ENCODE data around the gene PAM16.

The PAM16 gene

DNA sequence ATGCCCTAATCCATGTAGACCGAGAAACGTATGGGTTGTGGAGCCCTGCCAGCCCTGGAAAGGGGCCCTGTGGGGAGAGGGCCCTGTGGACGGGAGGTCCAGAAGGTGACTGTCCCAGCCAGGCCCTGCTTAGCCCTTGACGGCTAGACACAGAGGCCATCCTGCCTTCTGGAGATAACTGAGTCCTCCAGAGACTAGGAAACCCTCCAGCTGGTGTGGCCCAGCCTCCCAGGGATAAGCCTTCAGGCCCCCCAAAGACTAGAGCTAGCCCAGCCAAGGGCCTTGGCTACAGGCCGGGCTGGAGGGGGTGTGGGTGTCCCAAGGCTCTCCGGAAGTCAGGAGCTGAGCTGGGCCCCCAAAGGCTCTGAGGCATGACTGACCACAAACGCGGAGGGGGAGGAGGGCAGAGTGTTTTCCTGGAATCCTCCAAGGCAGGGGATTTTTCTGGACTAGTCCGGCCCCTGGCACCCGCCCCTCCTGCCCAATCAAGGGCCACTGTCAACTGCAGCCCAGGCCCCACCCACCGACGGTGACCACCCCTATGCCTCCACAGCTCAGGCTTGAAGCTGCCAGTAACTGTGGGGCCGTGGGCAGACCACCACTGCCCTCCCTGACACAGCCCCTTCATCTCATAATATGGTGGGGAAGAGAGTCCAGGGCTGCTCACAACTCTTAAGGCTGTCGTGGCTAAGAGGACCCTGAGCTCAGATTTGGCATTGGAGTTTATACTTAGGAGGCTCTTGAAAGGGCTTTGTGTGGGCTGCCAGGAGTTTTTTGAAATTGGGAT lies 19.6 kb upstream of the PAM16 start:
- no peak for DNase-seq

DNA sequence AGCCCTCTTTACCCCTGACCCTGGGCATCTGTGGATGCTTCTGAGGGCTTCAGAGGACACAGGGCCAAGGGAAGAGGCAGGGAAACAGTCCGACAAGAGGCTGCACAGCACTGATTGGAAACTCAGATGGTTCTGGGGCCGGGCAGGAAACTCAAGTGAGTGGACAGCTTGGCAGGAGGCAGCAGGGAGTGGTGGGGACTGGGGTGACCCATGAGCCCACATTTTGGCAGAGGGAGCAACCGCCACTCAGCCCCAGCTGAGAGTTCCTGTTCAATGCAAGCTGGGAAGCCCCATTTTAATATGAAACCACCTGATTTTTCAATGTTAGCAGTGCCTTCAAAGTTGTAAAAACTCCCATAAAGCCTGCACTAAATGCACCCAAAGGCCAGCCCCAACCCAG lies 19.0 kb upstream of the PAM16 start:
- DNase-seq = no peak

DNA sequence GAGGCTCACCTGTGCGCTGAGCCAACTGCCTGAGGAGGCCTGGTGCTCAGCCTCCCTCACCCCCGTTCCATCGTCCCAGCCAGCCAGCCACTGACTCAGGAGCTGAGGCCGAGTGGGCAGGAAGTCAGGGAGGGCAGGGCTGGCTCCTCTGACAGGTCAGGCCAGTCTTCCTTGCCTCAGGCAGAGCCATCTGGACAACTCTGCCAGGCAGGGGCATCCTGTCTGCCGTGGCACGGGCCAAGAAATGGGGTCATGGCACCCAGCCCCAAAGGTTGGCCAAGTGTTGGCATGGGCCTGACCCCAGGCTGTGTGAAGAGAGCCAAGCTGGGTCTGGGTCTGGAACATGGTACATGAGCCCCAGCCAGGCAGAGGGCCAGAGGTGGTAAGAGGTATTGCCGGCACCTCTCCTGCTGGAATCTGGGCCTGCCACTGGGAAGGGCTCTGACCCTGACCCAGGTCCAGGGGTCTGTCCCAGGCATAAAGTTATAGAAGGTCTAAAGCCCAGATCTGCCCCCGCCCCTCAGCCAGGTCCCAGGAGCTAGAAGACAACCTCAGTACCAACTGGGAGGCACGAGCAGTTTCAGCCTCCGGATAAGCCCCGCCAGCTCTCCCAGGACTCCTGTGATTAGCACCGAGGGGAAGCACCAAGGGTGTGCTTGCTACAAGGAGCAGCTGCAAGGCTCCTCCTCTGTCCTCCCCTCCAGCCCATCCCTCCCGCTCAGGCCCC lies 18.0 kb upstream of the PAM16 start:
- DNase-seq = no peak

- DNase-seq = no peak
Observed at GRCh38 chr16:4367393-4367856, 16.3 kb upstream of the PAM16 start.

- no peak for DNase-seq
Observed at GRCh38 chr16:4366016-4366415, 14.9 kb upstream of the PAM16 start.

DNA sequence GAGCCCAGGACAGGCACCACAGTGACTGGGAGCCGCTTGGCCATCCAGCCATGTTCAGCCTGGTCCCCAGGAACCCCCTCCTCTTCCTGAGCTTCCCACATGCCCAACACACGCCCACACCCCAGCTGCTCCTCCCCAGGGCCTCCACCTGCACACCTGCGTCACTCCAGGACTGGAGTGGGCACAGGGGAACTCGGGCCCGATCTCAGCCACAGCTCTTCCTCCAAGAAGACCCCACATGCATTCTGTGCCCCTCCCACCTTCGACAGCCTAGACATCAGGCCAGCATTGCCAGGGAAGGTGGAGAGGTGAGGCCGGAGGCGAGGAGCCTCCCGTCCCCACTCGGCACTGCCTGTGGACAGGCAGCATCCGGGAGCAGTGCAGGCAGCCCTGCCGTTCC lies 14.5 kb upstream of the PAM16 start:
- DNase-seq = no peak

GRCh38 chr16:4365014-4365406 lies 13.9 kb upstream of the PAM16 start:
- no peak for DNase-seq

DNA sequence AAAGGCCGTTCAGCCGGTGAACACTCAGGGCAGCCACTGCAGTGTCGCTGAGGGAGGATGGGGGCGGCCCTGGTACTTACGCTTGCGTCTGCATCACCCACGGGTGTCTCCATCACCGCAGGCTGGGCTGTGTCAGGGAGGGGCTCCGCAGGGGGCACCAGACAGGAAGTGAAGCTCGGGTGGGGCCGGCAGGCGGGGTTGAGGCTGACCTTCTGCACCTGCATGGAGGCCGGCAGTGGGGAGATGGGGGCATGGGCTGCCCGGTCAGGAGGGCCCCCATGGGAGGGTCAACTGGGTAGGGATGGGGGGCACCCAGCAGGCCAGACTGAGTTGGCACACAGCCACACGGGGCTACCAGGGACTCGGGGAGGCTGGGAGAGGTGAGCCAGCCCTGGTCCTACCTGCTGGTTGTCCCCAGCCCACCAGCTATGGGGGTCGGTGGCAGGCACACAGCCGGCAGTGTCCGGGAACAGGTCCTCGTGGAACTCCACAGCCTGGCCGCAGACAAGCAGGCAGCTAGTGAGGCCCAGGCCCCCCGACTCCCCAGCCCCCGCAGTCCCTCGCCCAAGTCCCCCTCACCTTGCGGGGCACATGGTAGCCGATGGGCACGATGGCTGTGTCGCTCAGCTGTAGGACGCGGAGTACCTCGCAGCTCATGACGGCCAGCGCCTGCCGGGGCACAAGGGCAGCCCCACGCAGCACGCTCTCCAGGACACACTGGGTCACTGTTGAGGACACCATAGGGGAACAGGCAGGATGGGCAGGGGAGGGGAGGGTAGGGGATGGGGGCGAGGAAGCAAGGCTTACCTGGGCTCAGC lies 13.3 kb upstream of the PAM16 start:
- no peak for DNase-seq

DNA sequence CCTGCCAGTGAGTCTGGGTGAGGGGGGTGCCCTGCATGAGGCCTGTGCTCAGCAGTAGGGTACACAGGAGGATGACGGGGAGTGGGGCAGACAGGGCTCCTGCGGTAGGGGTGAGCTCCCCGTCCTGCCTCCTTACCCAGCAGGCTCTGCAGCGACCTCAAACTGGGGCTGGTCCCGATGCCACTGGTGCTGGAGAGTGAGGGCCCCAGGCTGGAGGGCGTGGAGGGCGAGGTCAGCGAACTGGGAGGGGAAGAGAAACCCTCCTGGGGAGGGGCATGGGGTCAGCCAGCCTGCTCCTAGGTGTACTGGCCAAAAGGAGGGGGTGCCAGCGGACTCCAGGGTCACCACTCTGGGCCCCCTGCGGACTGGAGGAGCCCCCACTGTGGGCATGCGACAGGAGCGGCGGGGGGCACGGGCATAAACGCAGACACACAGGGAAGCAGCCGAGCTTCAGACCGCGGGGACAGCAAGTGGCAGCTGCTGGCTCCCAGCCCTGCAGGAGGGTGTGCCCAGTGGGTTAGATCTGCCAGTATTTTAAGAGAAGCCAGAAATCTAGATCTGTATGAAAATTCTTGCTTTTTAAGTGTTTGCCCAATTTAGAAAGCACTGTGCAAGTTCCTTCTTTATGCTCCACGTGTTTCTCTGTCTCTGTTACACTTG lies 11.5 kb upstream of the PAM16 start:
- no peak for DNase-seq

GRCh38 chr16:4361944-4362311 lies 10.8 kb upstream of the PAM16 start:
- no peak for DNase-seq

DNA sequence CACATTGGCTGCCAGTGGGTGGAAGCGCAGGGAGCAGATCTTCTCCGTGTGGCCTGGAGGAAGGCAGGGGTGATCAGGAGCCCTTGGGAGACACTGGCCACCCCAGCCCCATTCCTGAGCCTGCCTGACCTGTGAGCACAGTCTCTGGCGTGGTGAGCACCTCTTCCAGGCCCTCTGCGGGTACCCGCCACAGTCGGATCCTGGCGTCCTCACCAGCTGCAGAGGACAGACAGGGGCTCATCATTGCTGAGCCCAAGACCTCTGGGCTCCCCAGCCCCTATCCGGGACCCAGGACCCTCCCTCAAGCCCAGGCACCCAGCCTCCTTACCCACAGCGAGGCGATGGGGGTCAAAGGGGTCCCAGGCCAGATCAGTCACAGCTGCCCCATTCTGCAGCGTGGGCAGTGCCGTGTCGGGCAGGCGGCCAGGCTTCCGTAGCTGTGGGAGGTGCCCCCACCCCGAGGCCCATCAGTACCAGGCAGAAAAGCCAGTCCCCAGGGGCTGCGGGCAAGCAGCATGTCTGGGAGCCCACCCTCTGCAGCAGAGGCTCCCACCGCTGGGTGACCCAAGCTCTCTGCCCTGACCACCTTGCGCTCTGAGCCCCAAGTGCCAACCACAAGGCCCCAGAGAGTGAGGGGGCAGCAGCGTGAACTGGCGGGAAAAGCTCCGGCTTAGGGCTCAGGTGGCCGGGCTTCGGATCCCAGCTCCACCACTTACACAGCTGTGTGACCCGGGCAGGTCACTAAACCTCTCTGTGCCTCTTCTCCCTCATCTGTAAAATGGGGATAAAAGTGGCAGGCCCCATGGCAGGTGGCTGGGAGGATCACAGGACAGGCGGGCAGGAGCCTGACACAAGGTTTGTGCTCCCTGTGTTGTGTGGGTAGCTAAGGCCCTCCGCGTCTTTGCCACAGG lies 10.2 kb upstream of the PAM16 start:
- DNase-seq = no peak

DNA sequence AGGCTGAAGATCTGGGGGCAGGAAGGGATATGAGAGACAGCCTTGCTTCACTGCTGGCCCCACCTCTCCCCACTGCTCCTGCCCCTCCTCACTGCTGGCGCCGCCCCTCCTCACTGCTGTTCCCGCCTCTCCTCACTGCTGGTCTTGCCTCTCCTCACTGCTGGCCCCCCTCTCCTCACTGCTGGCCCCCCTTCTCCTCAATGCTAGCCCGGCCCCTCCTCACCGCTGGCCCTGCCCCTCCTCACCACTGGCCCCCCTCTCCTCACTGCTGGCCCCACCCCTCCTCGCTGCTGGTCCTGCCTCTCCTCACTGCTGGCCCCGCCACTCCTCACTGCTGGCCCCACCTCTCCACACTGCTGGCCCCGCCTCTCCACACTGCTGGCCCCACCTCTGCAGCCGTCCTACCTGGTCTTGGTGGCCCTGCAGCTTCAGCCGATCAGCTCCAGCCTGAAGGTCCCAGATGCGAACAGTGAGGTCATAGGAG lies 9.5 kb upstream of the PAM16 start:
- DNase-seq = peak; percentile 31

GRCh38 chr16:4359914-4360313 lies 8.8 kb upstream of the PAM16 start:
- DNase-seq = no peak

- peak; percentile 76 for DNase-seq
Observed at GRCh38 chr16:4358831-4359561, 7.9 kb upstream of the PAM16 start.

- no peak for DNase-seq
Observed at GRCh38 chr16:4358236-4358635, 7.1 kb upstream of the PAM16 start.

- DNase-seq = no peak
Observed at GRCh38 chr16:4356820-4357219, 5.7 kb upstream of the PAM16 start.

GRCh38 chr16:4354512-4355409 lies 3.6 kb upstream of the PAM16 start:
- no peak for DNase-seq

DNA sequence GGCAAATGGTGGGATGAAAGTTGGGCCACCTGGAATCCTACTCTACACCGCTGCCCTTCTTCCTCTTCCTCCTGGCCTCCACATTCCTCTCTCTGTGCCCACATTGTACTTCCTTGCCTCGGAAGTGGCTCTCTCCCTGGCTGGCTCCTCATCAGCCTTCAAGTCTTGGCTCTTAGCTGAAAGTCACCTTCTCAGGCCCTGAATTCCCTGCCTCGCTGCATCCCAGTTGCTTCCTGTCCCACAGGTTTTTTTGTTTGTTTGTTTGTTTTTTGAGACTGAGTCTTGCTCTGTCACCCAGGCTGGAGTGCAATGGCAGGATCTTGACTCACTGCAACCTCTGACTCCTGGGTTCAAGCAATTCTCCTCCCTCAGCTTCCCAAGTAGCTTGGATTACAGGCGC lies 2.6 kb upstream of the PAM16 start:
- DNase-seq = no peak

GRCh38 chr16:4352843-4353242 lies 1.7 kb upstream of the PAM16 start:
- DNase-seq = no peak

DNA sequence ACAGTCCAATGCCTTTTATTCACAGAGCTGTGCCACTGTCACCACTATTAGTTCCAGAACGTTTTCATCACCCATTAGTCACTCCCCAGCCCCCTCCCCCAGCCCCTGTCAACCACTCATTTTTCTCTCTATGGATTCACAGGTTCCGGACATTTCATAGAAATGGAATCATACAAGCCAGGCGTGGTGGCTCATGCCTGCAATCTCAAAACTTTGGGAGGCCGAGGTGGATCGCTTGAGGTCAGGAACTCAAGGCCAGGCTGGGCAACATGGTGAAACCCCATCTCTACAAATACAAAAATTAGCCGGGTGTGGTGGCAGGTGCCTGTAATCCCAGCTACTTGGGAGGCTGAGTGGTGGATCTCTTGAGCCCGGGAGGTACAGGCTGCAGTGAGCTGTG lies 759 bp upstream of the PAM16 start:
- DNase-seq = peak; percentile 28
